Smooth muscle cell (in vitro differentiated cells): ENCODE data around the gene BICD1. TPM values are rescaled to one million over a fixed set of nuclear protein-coding genes. Genes with fewer than 3 reads are reported as not detected.
A peak's percentile ranks its signal among the peaks of the same experiment; 100 is the strongest.

Experiments used
- DNase-seq: peaks from one replicate; lab custom pipeline; 2025; ENCODE audit not compliant: unreplicated experiment; lab: John Stamatoyannopoulos, UW
- H2AFZ ChIP-seq: fragments of 200-600 bp; sonication (generic); 2 replicates; pipeline ENCODE4 v1.6.0; 2016; ENCODE audit warnings: antibody characterized with exemption, low read depth, mild to moderate bottlenecking
- H3F3A ChIP-seq: fragments of 200-600 bp; sonication (generic); 2 replicates; pipeline ENCODE4 v1.6.0; 2017; ENCODE audit warnings: antibody characterized with exemption, low read depth
- H3K27ac ChIP-seq: fragments of 200-600 bp; sonication (generic); 2 replicates; pipeline ENCODE4 v1.5.1; 2016; ENCODE audit warnings: low read depth, mild to moderate bottlenecking
- H3K27me3 ChIP-seq: fragments of 200-600 bp; sonication (generic); 2 replicates; pipeline ENCODE4 v1.6.1; 2016; ENCODE audit warnings: low read depth, mild to moderate bottlenecking
- H3K36me3 ChIP-seq: fragments of 200-600 bp; sonication (generic); 2 replicates; pipeline ENCODE4 v1.5.1; 2016; ENCODE audit warnings: low read depth
- H3K4me1 ChIP-seq: fragments of 200-600 bp; sonication (generic); 2 replicates; pipeline ENCODE4 v1.5.1; 2016; ENCODE audit warnings: low read depth
- H3K4me2 ChIP-seq: fragments of 200-600 bp; sonication (generic); 2 replicates; pipeline ENCODE4 v1.6.0; 2016; ENCODE audit warnings: mild to moderate bottlenecking
- H3K4me3 ChIP-seq: fragments of 200-600 bp; sonication (generic); 2 replicates; pipeline ENCODE4 v1.5.1; 2016; ENCODE audit warnings: mild to moderate bottlenecking
- H3K79me2 ChIP-seq: fragments of 200-600 bp; sonication (generic); 2 replicates; pipeline ENCODE4 v1.6.0; 2016; ENCODE audit warnings: low read depth, mild to moderate bottlenecking
- H3K9ac ChIP-seq: fragments of 200-600 bp; sonication (generic); 2 replicates; pipeline ENCODE4 v1.6.0; 2016; ENCODE audit warnings: low read depth
- H3K9me3 ChIP-seq: fragments of 200-600 bp; sonication (generic); replicated peaks from 2 replicates; pipeline ENCODE4 v1.5.1; 2016; ENCODE audit warnings: low read depth
- H4K20me1 ChIP-seq: fragments of 200-600 bp; sonication (generic); 2 replicates; pipeline ENCODE4 v1.6.0; 2016; ENCODE audit warnings: low read depth
- CTCF ChIP-seq: fragments of 200-600 bp; sonication (generic); IDR thresholded peaks from 2 replicates; pipeline ENCODE4 v1.5.1; 2017; ENCODE audit warnings: borderline replicate concordance, mild to moderate bottlenecking, antibody characterized with exemption; ENCODE audit not compliant: insufficient read depth, poor library complexity, severe bottlenecking
- WGBS: methylation state at CpG from one replicate; pipeline ENCODE4 v1.1.7; 2016; ENCODE audit warnings: low lambda C conversion rate; 5-methylcytosine and 5-hydroxymethylcytosine counted together
- polyA plus RNA-seq: library from polyadenylated mRNA; unstranded; fragments of >200 nt; fragmentation: Nextera tagmentation; extraction: Ambion mirVana; gene quantifications from 2 replicates; pipeline ENCODE4 v1.2.1, GENCODE V29; 2016
- total RNA-seq: library from RNA; depleted of rRNA; stranded (reverse); fragments of >200 nt; gene quantifications from 2 replicates; pipeline ENCODE4 v1.2.3, GENCODE V29; 2014

The BICD1 gene
- total and polyA plus RNA-seq, 2 experiments from 2014 or later: 6.5 to 11.5 TPM

GRCh38 chr12:32125455-32126084, 18.9 kb downstream of the BICD1 start:
- Histone ChIP-seq H3K4me2 (no peak overlapping the region), H3K27ac (no peak overlapping the region), H3K4me3 (no peak overlapping the region), H4K20me1 (peaks cover 34% of the 10 kb centered on the region), H3K9ac (no peak overlapping the region), H3K36me3 (no peaks in the 10 kb centered on the region), H3K4me1 (no peaks in the 10 kb centered on the region), H3F3A (no peaks in the 10 kb centered on the region), H3K9me3 (no peaks in the 10 kb centered on the region), H3K27me3 (no peaks in the 10 kb centered on the region), H2AFZ (no peak overlapping the region), H3K79me2 (peaks cover 36% of the 10 kb centered on the region)
- TF ChIP-seq CTCF: no peak
- 90% methylated on average over 7 of the region's 7 CpGs for WGBS
- no peak for DNase-seq

GRCh38 chr12:32126720-32127119, 20.1 kb downstream of the BICD1 start:
- DNase-seq: no peak
- no peaks in the 10 kb centered on the region for H3K36me3 ChIP-seq
- no peak overlapping the region for H3K4me3 ChIP-seq
- no peak overlapping the region for H2AFZ ChIP-seq
- H3K9ac ChIP-seq: no peak overlapping the region
- H3K27ac ChIP-seq: peak overlapping the region; percentile 35
- no peaks in the 10 kb centered on the region for H3K27me3 ChIP-seq
- H3K4me1 ChIP-seq: no peaks in the 10 kb centered on the region
- H3K9me3 ChIP-seq: no peaks in the 10 kb centered on the region
- WGBS: 63% methylated on average over 2 of the region's 2 CpGs
- H4K20me1 ChIP-seq: peaks cover 34% of the 10 kb centered on the region
- no peaks in the 10 kb centered on the region for H3F3A ChIP-seq
- no peak overlapping the region for H3K4me2 ChIP-seq
- H3K79me2 ChIP-seq: peaks cover 38% of the 10 kb centered on the region
- TF ChIP-seq CTCF: no peak

- Histone ChIP-seq H2AFZ (no peak overlapping the region), H3K4me2 (no peak overlapping the region), H3K4me3 (no peak overlapping the region), H3K79me2 (peaks cover 17% of the 10 kb centered on the region), H3F3A (no peaks in the 10 kb centered on the region), H4K20me1 (peaks cover 19% of the 10 kb centered on the region), H3K9ac (no peak overlapping the region), H3K27ac (no peak overlapping the region), H3K27me3 (no peaks in the 10 kb centered on the region), H3K36me3 (no peaks in the 10 kb centered on the region), H3K9me3 (no peaks in the 10 kb centered on the region), H3K4me1 (no peaks in the 10 kb centered on the region)
- no peak for DNase-seq
- no peak for TF ChIP-seq CTCF
- 95% methylated on average over 5 of the region's 5 CpGs for WGBS
Observed at GRCh38 chr12:32131666-32132065, 25.0 kb downstream of the BICD1 start.

GRCh38 chr12:32134101-32134888, 27.6 kb downstream of the BICD1 start:
- TF ChIP-seq CTCF: no peak
- WGBS: 62% methylated on average over 8 of the region's 8 CpGs
- Histone ChIP-seq H3K27me3 (no peaks in the 10 kb centered on the region), H3K9ac (no peak overlapping the region), H3F3A (no peaks in the 10 kb centered on the region), H3K4me1 (peaks cover 14% of the 10 kb centered on the region), H2AFZ (no peak overlapping the region), H3K27ac (no peak overlapping the region), H3K4me3 (no peak overlapping the region), H3K9me3 (no peaks in the 10 kb centered on the region), H3K4me2 (no peak overlapping the region), H4K20me1 (peaks cover 9% of the 10 kb centered on the region), H3K36me3 (no peaks in the 10 kb centered on the region), H3K79me2 (peaks cover 8% of the 10 kb centered on the region)
- DNase-seq: no peak
